Body of pancreas (tissue), 4 donors: ENCODE measurements around the gene AADACL3.

Experiments used
- CTCF ChIP-seq, 7 experiments: fragments of 450-650 bp in 4 of 7; fragments of 200-600 bp in 3 of 7; sonication (generic) in 3 of 7; IDR thresholded peaks; one replicate each; pipeline ENCODE4 v1.5.1; 2016 to 2019; ENCODE audit warnings: antibody characterized with exemption in 7 of 7
- POLR2A ChIP-seq, 3 donors: fragments of 450-650 bp; IDR thresholded peaks; one replicate each; pipeline ENCODE4 v1.6.1; 2016; ENCODE audit warnings: antibody characterized with exemption in 3 of 3, mild to moderate bottlenecking in 2 of 3

- no peak for TF ChIP-seq POLR2A (IDR thresholded peaks at IDR 0.05)
- no peak for TF ChIP-seq CTCF (IDR thresholded peaks at IDR 0.05)
Observed at GRCh38 chr1:12678350-12678749, 37.6 kb upstream of the AADACL3 start.
